HepG2 (cell line): Measurements from ENCODE around the gene UBXN2A. TPM values are rescaled to one million over a fixed set of nuclear protein-coding genes. Genes with fewer than 3 reads are reported as not detected.

Experiments
- ARNT ChIP-seq: fragments of 450-650 bp; IDR thresholded peaks from 2 replicates; pipeline ENCODE4 v1.6.1; 2017
- BORCS8-MEF2B ChIP-seq: sonication (generic); formaldehyde crosslinking; IDR thresholded peaks from 2 replicates; pipeline ENCODE4 v1.8.0; 2022; ENCODE audit warnings: mild to moderate bottlenecking, missing genetic modification reagents
- ERF ChIP-seq: IDR thresholded peaks from 2 replicates; pipeline ENCODE4 v1.6.1; 2018; ENCODE audit warnings: missing biosample characterization, missing genetic modification reagents
- FOXM1 ChIP-seq: sonication (generic); formaldehyde crosslinking; IDR thresholded peaks from 2 replicates; pipeline ENCODE4 v1.5.0; 2020; ENCODE audit warnings: missing genetic modification reagents
- GABPB1 ChIP-seq: IDR thresholded peaks from 2 replicates; pipeline ENCODE4 v1.6.1; 2016; ENCODE audit warnings: mild to moderate bottlenecking, missing genetic modification reagents, moderate library complexity, missing compliant biosample characterization
- HMG20B ChIP-seq: conservative IDR thresholded peaks from 2 replicates; pipeline ENCODE4 v1.6.1; 2016; ENCODE audit warnings: missing genetic modification reagents, missing compliant biosample characterization
- NONO ChIP-seq, 2 experiments: fragments of 450-650 bp in 1 of 2; sonication (generic) in 1 of 2; formaldehyde crosslinking in 1 of 2; IDR thresholded peaks in 1 of 2; conservative IDR thresholded peaks in 1 of 2; 2 replicates each; pipeline versions ENCODE4 v1.6.1 to v1.8.0; 2017 to 2022; ENCODE audit warnings: mild to moderate bottlenecking in 1 of 2, missing genetic modification reagents in 1 of 2, moderate library complexity in 1 of 2
- NR2F6 ChIP-seq, 2 experiments: IDR thresholded peaks; 2 replicates each; pipeline ENCODE4 v1.6.1; 2016; ENCODE audit warnings: antibody characterized with exemption in 1 of 2, mild to moderate bottlenecking in 1 of 2
- THAP11 ChIP-seq: IDR thresholded peaks from 2 replicates; pipeline ENCODE4 v1.6.1; 2016; ENCODE audit warnings: missing biosample characterization, missing genetic modification reagents
- TMF1 ChIP-seq: sonication (generic); formaldehyde crosslinking; IDR thresholded peaks from 2 replicates; pipeline ENCODE4 v1.8.1; 2022; ENCODE audit warnings: low read depth, missing genetic modification reagents
- YEATS2 ChIP-seq: sonication (generic); formaldehyde crosslinking; IDR thresholded peaks from 2 replicates; pipeline ENCODE4 v1.4.0; 2020; ENCODE audit warnings: missing genetic modification reagents, borderline replicate concordance
- ZMAT3 ChIP-seq: sonication (generic); formaldehyde crosslinking; conservative IDR thresholded peaks from 2 replicates; pipeline ENCODE4 v1.7.0; 2021; ENCODE audit warnings: missing genetic modification reagents
- ZNF20 ChIP-seq: sonication (generic); formaldehyde crosslinking; IDR thresholded peaks from 2 replicates; pipeline ENCODE4 v1.4.0; 2020; ENCODE audit warnings: mild to moderate bottlenecking, moderate library complexity, missing genetic modification reagents
- ZNF230 ChIP-seq: sonication (generic); formaldehyde crosslinking; IDR thresholded peaks from 2 replicates; pipeline ENCODE4 v1.4.0; 2020; ENCODE audit warnings: mild to moderate bottlenecking, missing genetic modification reagents
- ZNF350 ChIP-seq: sonication (generic); formaldehyde crosslinking; IDR thresholded peaks from 2 replicates; pipeline ENCODE4 v1.4.0; 2020; ENCODE audit warnings: mild to moderate bottlenecking, low read depth, missing genetic modification reagents, borderline replicate concordance
- ZNF501 ChIP-seq: sonication (generic); formaldehyde crosslinking; IDR thresholded peaks from 2 replicates; pipeline ENCODE4 v1.5.1; 2020; ENCODE audit warnings: mild to moderate bottlenecking, moderate library complexity, missing genetic modification reagents
- ZNF768 ChIP-seq: sonication (generic); formaldehyde crosslinking; IDR thresholded peaks from 2 replicates; pipeline ENCODE4 v1.4.0; 2020; ENCODE audit warnings: missing genetic modification reagents
- polyA plus RNA-seq, 8 experiments: library from polyadenylated mRNA; depleted of rRNA in 3 of 8; stranded (reverse) in 7 of 8; unstranded in 1 of 8; fragments of >200 nt; fragmentation: Illumina TruSeq in 4 of 8; extraction: Trizol in 4 of 8; gene quantifications; 2 replicates each; pipeline versions ENCODE4 v1.2.1 to v1.2.3, GENCODE V29; 2011 to 2016; ENCODE audit warnings: low read depth in 4 of 8, missing spikeins in 1 of 8, mixed read lengths in 1 of 8; ENCODE audit not compliant: insufficient read depth in 1 of 8
- total RNA-seq, 5 experiments: library from RNA; depleted of rRNA; stranded (reverse); fragments of >200 nt; fragmentation: Illumina TruSeq; extraction: Trizol; gene quantifications; 2 replicates each; pipeline ENCODE4 v1.2.3, GENCODE V29; 2016; ENCODE audit warnings: low read depth in 1 of 5
- TF ChIP-seq, protein P1 (sequence below), 2 experiments: sonication (generic) in 1 of 2; formaldehyde crosslinking in 1 of 2; IDR thresholded peaks; 2 replicates each; pipeline versions ENCODE4 v1.6.1 to v1.9.0; 2014 to 2022; ENCODE audit warnings: antibody characterized with exemption in 1 of 2, borderline replicate concordance in 1 of 2, inconsistent platforms in 1 of 2, low read depth in 1 of 2, missing genetic modification reagents in 1 of 2
- TF ChIP-seq, protein P2 (sequence below): sonication (generic); formaldehyde crosslinking; IDR thresholded peaks from 2 replicates; pipeline ENCODE4 v1.5.0; 2020; ENCODE audit warnings: missing genetic modification reagents
- TF ChIP-seq, protein P3 (sequence below): sonication (generic); formaldehyde crosslinking; IDR thresholded peaks from 2 replicates; pipeline ENCODE4 v1.5.1; 2020; ENCODE audit warnings: mild to moderate bottlenecking, missing genetic modification reagents, moderate library complexity
- TF ChIP-seq, protein P4 (sequence below): sonication (generic); formaldehyde crosslinking; IDR thresholded peaks from 2 replicates; pipeline ENCODE4 v1.4.0; 2020; ENCODE audit warnings: mild to moderate bottlenecking, missing genetic modification reagents

Gene UBXN2A
- total and polyA plus RNA-seq, 2 of the 13 experiments (the other 11 are each of a cell fraction or from before 2014, with no cell fraction given): 8.3 to 20.9 TPM

DNA sequence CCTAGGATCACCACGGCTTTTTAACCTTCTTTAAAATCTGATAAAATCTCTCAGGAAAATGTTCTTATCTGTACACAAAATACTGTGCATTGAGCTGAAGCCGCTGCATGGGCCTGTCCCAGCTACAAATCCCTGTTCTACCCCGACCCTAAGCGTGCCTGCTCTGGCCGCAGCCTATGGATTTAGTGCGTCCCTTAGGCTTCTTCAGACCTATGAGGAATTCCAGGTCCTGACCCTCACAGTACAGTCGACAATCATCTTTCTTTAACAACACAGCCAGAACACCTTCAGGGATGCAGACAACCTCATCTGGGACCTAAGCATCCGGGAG lies 107.4 kb downstream of the UBXN2A start (continued):
- TF ChIP-seq, protein P1, sequence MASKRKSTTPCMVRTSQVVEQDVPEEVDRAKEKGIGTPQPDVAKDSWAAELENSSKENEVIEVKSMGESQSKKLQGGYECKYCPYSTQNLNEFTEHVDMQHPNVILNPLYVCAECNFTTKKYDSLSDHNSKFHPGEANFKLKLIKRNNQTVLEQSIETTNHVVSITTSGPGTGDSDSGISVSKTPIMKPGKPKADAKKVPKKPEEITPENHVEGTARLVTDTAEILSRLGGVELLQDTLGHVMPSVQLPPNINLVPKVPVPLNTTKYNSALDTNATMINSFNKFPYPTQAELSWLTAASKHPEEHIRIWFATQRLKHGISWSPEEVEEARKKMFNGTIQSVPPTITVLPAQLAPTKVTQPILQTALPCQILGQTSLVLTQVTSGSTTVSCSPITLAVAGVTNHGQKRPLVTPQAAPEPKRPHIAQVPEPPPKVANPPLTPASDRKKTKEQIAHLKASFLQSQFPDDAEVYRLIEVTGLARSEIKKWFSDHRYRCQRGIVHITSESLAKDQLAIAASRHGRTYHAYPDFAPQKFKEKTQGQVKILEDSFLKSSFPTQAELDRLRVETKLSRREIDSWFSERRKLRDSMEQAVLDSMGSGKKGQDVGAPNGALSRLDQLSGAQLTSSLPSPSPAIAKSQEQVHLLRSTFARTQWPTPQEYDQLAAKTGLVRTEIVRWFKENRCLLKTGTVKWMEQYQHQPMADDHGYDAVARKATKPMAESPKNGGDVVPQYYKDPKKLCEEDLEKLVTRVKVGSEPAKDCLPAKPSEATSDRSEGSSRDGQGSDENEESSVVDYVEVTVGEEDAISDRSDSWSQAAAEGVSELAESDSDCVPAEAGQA (IDR thresholded peaks at IDR 0.05; ENCODE audit: low read depth): 0 out of 2 replicates have a peak, but pooled peaks have one; percentile 20
- TF ChIP-seq, protein P1 (CRISPR knock-in tag; IDR thresholded peaks at IDR 0.05; ENCODE audit: borderline replicate concordance): no peak
- TF ChIP-seq GABPB1 (CRISPR knock-in tag): no peak
- TF ChIP-seq HMG20B (CRISPR knock-in tag): 0 out of 2 replicates have a peak, but pooled peaks have one; percentile 7
- no peak for TF ChIP-seq NR2F6 (IDR thresholded peaks at IDR 0.05)
- TF ChIP-seq NR2F6 (CRISPR knock-in tag; IDR thresholded peaks at IDR 0.05): no peak
- peak; percentile 72 for TF ChIP-seq ZNF768 (CRISPR knock-in tag)
- TF ChIP-seq, protein P2, sequence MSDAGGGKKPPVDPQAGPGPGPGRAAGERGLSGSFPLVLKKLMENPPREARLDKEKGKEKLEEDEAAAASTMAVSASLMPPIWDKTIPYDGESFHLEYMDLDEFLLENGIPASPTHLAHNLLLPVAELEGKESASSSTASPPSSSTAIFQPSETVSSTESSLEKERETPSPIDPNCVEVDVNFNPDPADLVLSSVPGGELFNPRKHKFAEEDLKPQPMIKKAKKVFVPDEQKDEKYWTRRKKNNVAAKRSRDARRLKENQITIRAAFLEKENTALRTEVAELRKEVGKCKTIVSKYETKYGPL (CRISPR knock-in tag): no peak
- TF ChIP-seq FOXM1 (CRISPR knock-in tag): no peak
- peak; percentile 17; the same call in 1 of the 2 replicates for TF ChIP-seq ZNF350 (CRISPR knock-in tag)
- peak; percentile 77 for TF ChIP-seq ZNF501 (CRISPR knock-in tag)
- TF ChIP-seq NONO (IDR thresholded peaks at IDR 0.05): no peak
- TF ChIP-seq NONO (CRISPR knock-in tag; conservative IDR thresholded peaks at IDR 0.05): no peak
- TF ChIP-seq ZMAT3 (CRISPR knock-in tag): no peak
- TF ChIP-seq ARNT: no peak
- TF ChIP-seq THAP11 (CRISPR knock-in tag): peak; percentile 3; the same call in 1 of the 2 replicates
- TF ChIP-seq ZNF230 (CRISPR knock-in tag): 0 out of 2 replicates have a peak, but pooled peaks have one; percentile 11
- TF ChIP-seq TMF1: no peak
- 0 out of 2 replicates have a peak, but pooled peaks have one; percentile 14 for TF ChIP-seq ERF (CRISPR knock-in tag)
- TF ChIP-seq BORCS8-MEF2B (CRISPR knock-in tag): no peak
- no peak; the same call in 1 of the 2 replicates for TF ChIP-seq YEATS2 (CRISPR knock-in tag)
- TF ChIP-seq, protein P3, sequence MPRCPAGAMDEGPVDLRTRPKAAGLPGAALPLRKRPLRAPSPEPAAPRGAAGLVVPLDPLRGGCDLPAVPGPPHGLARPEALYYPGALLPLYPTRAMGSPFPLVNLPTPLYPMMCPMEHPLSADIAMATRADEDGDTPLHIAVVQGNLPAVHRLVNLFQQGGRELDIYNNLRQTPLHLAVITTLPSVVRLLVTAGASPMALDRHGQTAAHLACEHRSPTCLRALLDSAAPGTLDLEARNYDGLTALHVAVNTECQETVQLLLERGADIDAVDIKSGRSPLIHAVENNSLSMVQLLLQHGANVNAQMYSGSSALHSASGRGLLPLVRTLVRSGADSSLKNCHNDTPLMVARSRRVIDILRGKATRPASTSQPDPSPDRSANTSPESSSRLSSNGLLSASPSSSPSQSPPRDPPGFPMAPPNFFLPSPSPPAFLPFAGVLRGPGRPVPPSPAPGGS (CRISPR knock-in tag): peak; percentile 50; the same call in 1 of the 2 replicates
- no peak for TF ChIP-seq ZNF20 (CRISPR knock-in tag)
- TF ChIP-seq, protein P4, sequence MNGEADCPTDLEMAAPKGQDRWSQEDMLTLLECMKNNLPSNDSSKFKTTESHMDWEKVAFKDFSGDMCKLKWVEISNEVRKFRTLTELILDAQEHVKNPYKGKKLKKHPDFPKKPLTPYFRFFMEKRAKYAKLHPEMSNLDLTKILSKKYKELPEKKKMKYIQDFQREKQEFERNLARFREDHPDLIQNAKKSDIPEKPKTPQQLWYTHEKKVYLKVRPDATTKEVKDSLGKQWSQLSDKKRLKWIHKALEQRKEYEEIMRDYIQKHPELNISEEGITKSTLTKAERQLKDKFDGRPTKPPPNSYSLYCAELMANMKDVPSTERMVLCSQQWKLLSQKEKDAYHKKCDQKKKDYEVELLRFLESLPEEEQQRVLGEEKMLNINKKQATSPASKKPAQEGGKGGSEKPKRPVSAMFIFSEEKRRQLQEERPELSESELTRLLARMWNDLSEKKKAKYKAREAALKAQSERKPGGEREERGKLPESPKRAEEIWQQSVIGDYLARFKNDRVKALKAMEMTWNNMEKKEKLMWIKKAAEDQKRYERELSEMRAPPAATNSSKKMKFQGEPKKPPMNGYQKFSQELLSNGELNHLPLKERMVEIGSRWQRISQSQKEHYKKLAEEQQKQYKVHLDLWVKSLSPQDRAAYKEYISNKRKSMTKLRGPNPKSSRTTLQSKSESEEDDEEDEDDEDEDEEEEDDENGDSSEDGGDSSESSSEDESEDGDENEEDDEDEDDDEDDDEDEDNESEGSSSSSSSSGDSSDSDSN (CRISPR knock-in tag): peak; percentile 4; the same call in 1 of the 2 replicates
